HG02678 (cell line): Measurements from ENCODE around the gene LHPP.

Experiments
- ATAC-seq: cut with Tn5 transposase; IDR thresholded peaks from one replicate; pipeline ENCODE4 v1.9.1; 2021; ENCODE audit warnings: mild to moderate bottlenecking, moderate library complexity; ENCODE audit not compliant: unreplicated experiment

LHPP gene

GRCh38 chr10:124637746-124638145 is 176.1 kb downstream of the LHPP start:
- no peak for ATAC-seq

GRCh38 chr10:124639206-124639605 is 177.6 kb downstream of the LHPP start:
- no peak for ATAC-seq

GRCh38 chr10:124639646-124640045 is 178.0 kb downstream of the LHPP start:
- no peak for ATAC-seq

- ATAC-seq = no peak
Observed at GRCh38 chr10:124640056-124640455, 178.4 kb downstream of the LHPP start.

- peak; percentile 60 for ATAC-seq
Observed at GRCh38 chr10:124640538-124641231, 179.1 kb downstream of the LHPP start.

GRCh38 chr10:124641282-124642087 is 179.9 kb downstream of the LHPP start:
- peak; percentile 54 for ATAC-seq

- ATAC-seq = no peak
Observed at GRCh38 chr10:124642088-124642710, 180.6 kb downstream of the LHPP start.

- ATAC-seq = no peak
Observed at GRCh38 chr10:124643330-124644009, 181.8 kb downstream of the LHPP start.

- ATAC-seq = no peak
Observed at GRCh38 chr10:124644236-124644635, 182.6 kb downstream of the LHPP start.

- no peak for ATAC-seq
Observed at GRCh38 chr10:124644771-124645415, 183.3 kb downstream of the LHPP start.

- ATAC-seq = no peak
Observed at GRCh38 chr10:124645467-124646095, 184.0 kb downstream of the LHPP start.

- ATAC-seq = no peak
Observed at GRCh38 chr10:124646483-124647352, 185.1 kb downstream of the LHPP start.

- peak; percentile 56 for ATAC-seq
Observed at GRCh38 chr10:124647421-124648130, 186.0 kb downstream of the LHPP start.

GRCh38 chr10:124648131-124648475 is 186.5 kb downstream of the LHPP start:
- no peak for ATAC-seq

- ATAC-seq = peak; percentile 45
Observed at GRCh38 chr10:124648738-124649137, 187.1 kb downstream of the LHPP start.

GRCh38 chr10:124649214-124649613 is 187.6 kb downstream of the LHPP start:
- ATAC-seq = no peak

GRCh38 chr10:124650263-124650662 is 188.6 kb downstream of the LHPP start:
- no peak for ATAC-seq

GRCh38 chr10:124650820-124651401 is 189.3 kb downstream of the LHPP start:
- no peak for ATAC-seq
